Activated CD8-positive, alpha-beta T cell treated with anti-CD3 and anti-CD28 coated beads, Interleukin-2, amount 10 ng/mL, durations not matched to agents 7 days and 5 days (primary cell): ENCODE results near the gene PRR35. TPM values are rescaled to one million over a fixed set of nuclear protein-coding genes. Genes with fewer than 3 reads are reported as not detected.
A peak's percentile ranks its signal among the peaks of the same experiment; 100 is the strongest.

ENCODE experiments used
- ATAC-seq: fragments of 150-1000 bp; cut with Tn5 transposase; one replicate; pipeline ENCODE4 v1.10.0; 2021; ENCODE audit warnings: moderate library complexity
- CTCF ChIA-PET: fragments of 350-600 bp; sonication (Branson Sonifier 250); formaldehyde crosslinking; loops from one replicate; lab custom pipeline; 2021; ENCODE audit warnings: antibody characterized with exemption; lab: Charles Lee
- POLR2A ChIA-PET: fragments of 350-600 bp; sonication (Branson Sonifier 250); formaldehyde crosslinking; loops from one replicate; lab custom pipeline; 2021; ENCODE audit warnings: antibody characterized with exemption; lab: Charles Lee
- DNase-seq: peaks from one replicate; pipeline ENCODE4 v3.0.0-alpha.2; 2020
- H3K27ac Mint-ChIP-seq: one replicate; pipeline ENCODE4 v1.8.0; 2021; ENCODE audit warnings: mild to moderate bottlenecking, mixed read lengths
- H3K27me3 Mint-ChIP-seq: one replicate; pipeline ENCODE4 v1.8.0; 2021; ENCODE audit warnings: low read depth, mixed read lengths
- H3K36me3 Mint-ChIP-seq: one replicate; pipeline ENCODE4 v1.8.0; 2021; ENCODE audit warnings: low read depth, mixed read lengths
- H3K4me1 Mint-ChIP-seq: one replicate; pipeline ENCODE4 v1.8.0; 2021; ENCODE audit warnings: low read depth, mixed read lengths
- H3K4me3 Mint-ChIP-seq: one replicate; pipeline ENCODE4 v1.8.0; 2021; ENCODE audit warnings: mild to moderate bottlenecking, mixed read lengths
- H3K9me3 Mint-ChIP-seq: one replicate; pipeline ENCODE4 v1.8.0; 2022; ENCODE audit warnings: mixed read lengths; ENCODE audit not compliant: insufficient read depth
- total RNA-seq, 2 experiments: library from RNA; stranded (reverse); gene quantifications; one replicate each; pipeline ENCODE4 v1.2.3, GENCODE V29; 2021

PRR35 gene
- total RNA-seq, 2 experiments from 2014 or later = not detected

GRCh38 chr16:561957-562938 is 2.1 kb downstream of the PRR35 start:
- no peak for DNase-seq
- Mint-ChIP-seq H3K4me3 (no peak overlapping the region), H3K36me3 (no peaks in the 10 kb centered on the region), H3K27ac (no peak overlapping the region), H3K27me3 (peaks cover 12% of the 10 kb centered on the region), H3K9me3 (no peaks in the 10 kb centered on the region), H3K4me1 (peaks cover 10% of the 10 kb centered on the region)
- ChIA-PET CTCF (no interaction called here), POLR2A (no interaction called here)
- ATAC-seq = no peak

DNA sequence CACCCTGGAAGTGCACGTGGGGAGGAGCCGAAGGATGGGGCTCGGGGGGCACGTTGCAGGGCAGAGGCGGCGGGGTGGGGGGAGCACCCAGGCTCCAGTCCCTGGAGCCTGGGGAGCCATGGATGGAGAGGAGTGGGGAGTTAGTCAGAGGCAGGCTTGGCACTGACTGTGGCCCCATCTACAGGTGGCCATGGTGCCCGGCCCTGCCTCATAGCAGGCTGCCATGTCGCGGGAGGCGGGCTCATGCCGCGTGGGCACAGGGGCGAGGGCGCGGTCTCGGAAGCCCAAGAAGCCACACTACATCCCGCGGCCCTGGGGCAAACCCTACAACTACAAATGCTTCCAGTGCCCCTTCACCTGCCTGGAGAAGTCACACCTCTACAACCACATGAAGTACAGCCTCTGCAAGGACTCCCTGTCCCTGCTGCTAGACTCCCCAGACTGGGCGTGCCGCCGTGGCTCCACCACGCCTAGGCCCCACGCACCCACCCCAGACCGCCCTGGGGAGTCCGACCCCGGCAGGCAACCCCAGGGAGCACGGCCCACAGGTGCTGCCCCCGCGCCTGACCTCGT is 3.0 kb downstream of the PRR35 start:
- Mint-ChIP-seq H3K27ac (no peak overlapping the region), H3K9me3 (no peaks in the 10 kb centered on the region), H3K4me3 (no peak overlapping the region), H3K36me3 (no peaks in the 10 kb centered on the region), H3K27me3 (peaks cover 12% of the 10 kb centered on the region), H3K4me1 (peaks cover 11% of the 10 kb centered on the region)
- ChIA-PET CTCF (no interaction called here), POLR2A (no interaction called here)
- ATAC-seq = no peak
- DNase-seq = no peak

- Mint-ChIP-seq H3K9me3 (no peaks in the 10 kb centered on the region), H3K4me1 (peaks cover 18% of the 10 kb centered on the region), H3K36me3 (no peaks in the 10 kb centered on the region), H3K4me3 (no peak overlapping the region), H3K27ac (no peak overlapping the region), H3K27me3 (peaks cover 5% of the 10 kb centered on the region)
- DNase-seq (no peak), ATAC-seq (no peak)
- POLR2A ChIA-PET = no interaction called here
- CTCF ChIA-PET = interaction anchor here (0.9 kb wide), 1 partner anchor 72 kb away, joined by 3 read pairs; the partner anchor contains the start of gene METTL26
Observed at GRCh38 chr16:564690-565418, 4.7 kb downstream of the PRR35 start.

DNA sequence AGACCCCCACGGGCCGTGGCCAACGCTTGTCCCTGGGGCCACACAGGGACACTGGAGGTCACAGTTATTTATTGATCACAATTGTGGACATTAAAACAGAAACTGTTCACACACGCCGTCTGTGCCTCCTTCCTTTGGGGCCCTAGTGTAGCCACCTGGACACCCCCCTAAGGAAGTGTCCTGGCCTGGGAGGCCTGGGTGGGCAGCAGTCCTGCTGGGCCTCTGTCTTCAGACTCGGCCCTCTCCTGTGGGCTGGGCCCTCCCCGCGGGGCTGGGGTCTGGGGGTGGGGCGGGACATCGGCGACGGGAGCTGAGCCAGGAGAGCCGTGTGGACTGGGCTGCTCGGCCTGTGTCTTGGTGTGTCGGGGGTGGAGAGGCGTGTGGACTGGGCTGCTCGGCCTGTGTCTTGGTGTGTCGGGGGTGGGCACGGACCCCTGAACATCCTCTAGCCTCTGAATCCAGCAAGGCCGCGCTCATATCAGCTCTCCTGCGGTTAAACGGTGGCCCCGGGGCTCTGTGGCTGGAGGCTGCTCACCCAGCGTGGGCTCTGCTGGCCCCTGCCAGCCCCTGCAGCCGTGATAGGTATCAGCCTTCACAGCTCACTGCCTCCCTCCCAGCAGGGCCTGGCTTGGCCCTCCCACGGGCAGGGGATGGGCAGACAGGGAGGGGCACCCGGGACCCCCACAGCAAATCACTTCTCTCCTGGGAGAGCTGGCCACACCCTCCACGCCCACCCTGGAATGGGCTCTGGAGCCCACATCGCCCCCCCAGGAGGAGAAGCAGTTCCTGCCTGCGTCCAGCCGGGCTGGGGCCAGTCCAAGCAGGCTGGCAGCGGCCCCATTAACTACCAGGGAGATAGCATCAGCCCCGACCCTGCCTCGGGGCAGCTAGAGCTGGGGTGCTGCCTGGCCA is 5.5 kb downstream of the PRR35 start:
- no peak overlapping the region for H3K4me3 Mint-ChIP-seq
- ATAC-seq (no peak), DNase-seq (no peak)
- H3K9me3 Mint-ChIP-seq = no peaks in the 10 kb centered on the region
- H3K4me1 Mint-ChIP-seq = peaks cover 20% of the 10 kb centered on the region
- H3K36me3 Mint-ChIP-seq = no peaks in the 10 kb centered on the region
- CTCF ChIA-PET = interaction anchor here (0.9 kb wide), 1 partner anchor 71 kb away, joined by 3 read pairs; the partner anchor contains the start of gene METTL26
- POLR2A ChIA-PET = interaction anchor here (1.3 kb wide), 1 partner anchor 37 kb away, joined by 3 read pairs; no protein-coding TSS in a partner anchor
- H3K27ac Mint-ChIP-seq = no peak overlapping the region
- peaks cover 5% of the 10 kb centered on the region for H3K27me3 Mint-ChIP-seq

DNA sequence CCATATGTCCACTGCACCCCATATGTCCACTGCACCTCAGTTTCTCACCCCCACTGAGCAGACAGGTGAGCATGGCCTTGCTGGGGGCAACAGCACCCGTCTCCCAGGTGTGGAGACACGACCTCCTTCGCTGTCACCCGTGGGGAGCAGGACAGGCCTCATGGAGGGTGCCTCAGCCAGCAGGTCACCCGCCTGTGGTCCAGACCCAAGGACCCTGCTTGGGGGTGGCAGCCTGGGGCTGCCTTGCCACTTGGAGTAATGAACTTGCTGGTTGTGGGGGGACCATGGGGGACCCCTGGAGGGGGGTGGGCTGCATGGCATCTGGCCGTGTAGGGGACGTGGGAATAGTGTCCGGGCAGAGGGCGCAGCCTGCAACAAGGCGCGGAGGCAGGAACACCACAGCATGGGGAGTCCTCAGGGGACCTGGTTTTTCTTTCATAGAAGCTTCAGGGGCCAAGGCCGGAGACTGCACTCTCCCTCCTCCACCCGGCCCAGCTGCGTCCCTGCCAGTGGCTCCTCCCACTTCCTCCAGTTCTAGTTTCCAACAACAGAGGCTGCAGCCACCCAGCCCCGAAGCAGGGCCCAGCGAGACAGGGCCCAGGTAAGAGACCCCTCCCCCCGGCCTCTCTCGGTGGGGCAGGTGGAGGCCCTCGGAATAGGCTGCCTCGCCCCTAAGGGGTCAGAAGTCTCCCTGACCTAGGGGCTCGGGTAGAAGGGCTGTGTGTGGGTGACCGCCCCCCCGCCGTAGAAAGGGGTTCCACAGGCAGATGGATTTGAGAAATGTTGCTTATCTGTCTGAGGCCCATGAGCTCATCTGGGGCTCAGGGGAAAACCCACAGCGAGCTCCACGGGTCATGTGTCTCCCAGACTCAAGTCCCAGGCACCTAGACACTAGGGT is 6.5 kb downstream of the PRR35 start, which contains the start of gene NHLRC4:
TSS of gene NHLRC4 (plus strand) at position 531 of the 898 bp plus-strand sequence. CDS start 1,043 bp downstream, outside the sequence.
- peak; percentile 56 for ATAC-seq

GRCh38 chr16:567373-568256 is 7.4 kb downstream of the PRR35 start:
- ChIA-PET CTCF (interaction anchor here (1.1 kb wide), 1 partner anchor 9 kb away, joined by 3 read pairs; no protein-coding TSS in a partner anchor), POLR2A (interaction anchor here (0.5 to 1.3 kb wide), 2 partner anchors 9 to 230 kb away, joined by 3 read pairs; no protein-coding TSS in a partner anchor)
- Mint-ChIP-seq H3K27ac (peak overlapping the region; percentile 78), H3K4me1 (peaks cover 31% of the 10 kb centered on the region), H3K9me3 (no peaks in the 10 kb centered on the region), H3K36me3 (no peaks in the 10 kb centered on the region), H3K4me3 (peak overlapping the region; percentile 58), H3K27me3 (no peaks in the 10 kb centered on the region)
- no peak for DNase-seq
- no peak for ATAC-seq

More for the DNA sequence above, 6.5 kb downstream of the PRR35 start, which contains the start of gene NHLRC4:
- H3K4me1 Mint-ChIP-seq = peaks cover 29% of the 10 kb centered on the region
- CTCF ChIA-PET = no interaction called here
- peaks cover 3% of the 10 kb centered on the region for H3K27me3 Mint-ChIP-seq
- no peaks in the 10 kb centered on the region for H3K36me3 Mint-ChIP-seq
- H3K27ac Mint-ChIP-seq = peak within 1 kb of the TSS; percentile 78
- H3K4me3 Mint-ChIP-seq = peak within 1 kb of the TSS; percentile 58
- peak; percentile 82 for DNase-seq
- POLR2A ChIA-PET = interaction anchor here (0.7 to 1.3 kb wide), 3 partner anchors 9 to 40 kb away, joined by 3 to 4 read pairs (median 3); partner anchors contain the start of gene CAPN15
- no peaks in the 10 kb centered on the region for H3K9me3 Mint-ChIP-seq

DNA sequence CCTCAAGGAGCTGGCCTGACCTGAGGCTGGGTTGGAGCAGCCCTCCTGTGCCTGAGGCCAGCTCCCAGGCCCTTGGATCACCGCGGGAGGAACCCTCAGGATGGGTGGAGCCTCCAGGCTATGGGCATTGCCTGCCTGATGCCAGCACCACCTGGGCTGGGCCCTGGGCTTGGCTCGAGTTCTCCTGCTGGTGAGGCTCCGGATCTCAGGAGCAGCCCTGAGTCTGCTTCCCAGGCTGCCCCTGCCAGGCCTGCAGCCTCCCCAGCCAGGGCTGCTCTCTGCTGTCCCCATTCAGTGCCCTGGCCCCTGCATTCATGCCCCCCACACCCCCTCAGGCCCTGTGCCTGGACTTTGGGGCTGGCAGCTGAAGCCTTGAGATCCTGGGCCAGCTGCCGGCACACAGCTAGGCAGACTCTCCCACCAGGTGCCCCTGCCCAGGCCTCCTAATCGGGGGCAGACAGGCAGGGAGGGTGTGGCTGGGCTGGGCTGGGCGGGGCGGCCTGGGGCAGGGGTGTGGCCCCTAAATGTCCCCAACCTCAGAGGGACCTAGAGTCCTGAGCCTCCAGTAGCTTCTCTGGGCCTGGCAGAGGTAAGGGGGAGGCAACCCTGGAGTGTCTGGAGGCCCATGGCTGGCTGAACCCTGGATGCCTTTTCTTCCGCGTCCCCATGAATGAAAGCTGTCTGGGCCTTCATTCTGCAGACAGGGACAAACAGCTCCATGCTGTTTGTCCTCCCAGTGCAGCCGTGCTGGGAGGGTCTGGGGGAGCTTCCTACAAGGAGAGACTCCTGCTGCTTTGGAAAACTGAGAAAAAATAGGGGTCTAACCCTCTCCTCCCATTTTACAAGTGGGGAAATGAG is 8.4 kb downstream of the PRR35 start:
- Mint-ChIP-seq H3K27me3 (no peaks in the 10 kb centered on the region), H3K4me1 (peaks cover 31% of the 10 kb centered on the region), H3K36me3 (no peaks in the 10 kb centered on the region), H3K4me3 (peak overlapping the region; percentile 85), H3K9me3 (no peaks in the 10 kb centered on the region), H3K27ac (peak overlapping the region; percentile 87)
- ChIA-PET CTCF (interaction anchor here (1.1 kb wide), 1 partner anchor 10 kb away, joined by 3 read pairs; no protein-coding TSS in a partner anchor), POLR2A (interaction anchor here (0.5 to 1.5 kb wide), 4 partner anchors 40 to 231 kb away, joined by 3 to 4 read pairs (median 3); partner anchors contain the start of gene WDR24)
- no peak for ATAC-seq
- no peak for DNase-seq

- ATAC-seq = peak; percentile 83
- ChIA-PET CTCF (no interaction called here), POLR2A (interaction anchor here (0.6 to 1.5 kb wide), 3 partner anchors 41 to 121 kb away, joined by 3 read pairs; partner anchors contain the start of genes WDR24 and WDR90)
- Mint-ChIP-seq H3K4me1 (peaks cover 31% of the 10 kb centered on the region), H3K27ac (peak within 1 kb of the TSS; percentile 87), H3K36me3 (no peaks in the 10 kb centered on the region), H3K4me3 (peak within 1 kb of the TSS; percentile 85), H3K9me3 (no peaks in the 10 kb centered on the region), H3K27me3 (no peaks in the 10 kb centered on the region)
- peak; percentile 68 for DNase-seq
Observed at GRCh38 chr16:569445-570254, 9.5 kb downstream of the PRR35 start, which contains the start of gene PIGQ. Gene PIGQ, plus strand, starts transcription at chr16:569968. Its CDS starts 4,107 bp downstream, at chr16:574075.
